WTC11 (cell line): ENCODE measurements around the gene HELB. TPM values are rescaled to one million over a fixed set of nuclear protein-coding genes. Genes with fewer than 3 reads are reported as not detected.

ENCODE experiments used
- total RNA-seq: library from RNA; stranded (reverse); gene quantifications from 3 replicates; pipeline ENCODE4 v1.2.3, GENCODE V29; 2021

HELB gene
- total RNA-seq, 1 experiment from 2014 or later = 9.7 TPM

Other genes with a start within 250 kb of the HELB start
- 26.5 to 31.5 TPM (median 29.7 TPM) in 3 replicates for gene LLPH, start 171.7 kb upstream of the HELB start, total RNA-seq
- 29.8 to 41.9 TPM (median 37.8 TPM) in 3 replicates for gene TMBIM4, start 132.5 kb upstream of the HELB start, total RNA-seq
- 0.70 to 0.92 TPM (median 0.89 TPM) in 3 replicates for gene IRAK3, start 113.3 kb upstream of the HELB start, total RNA-seq